ENCODE measurements around the gene SLAMF1. TPM values are rescaled to one million over a fixed set of nuclear protein-coding genes. Genes with fewer than 3 reads are reported as not detected.

SLAMF1 gene
- total and polyA plus RNA-seq, 9 of the 15 experiments (the other 6 are each of a cell fraction or from before 2014, with no cell fraction given): 0.04 to 0.17 (median 0.11) TPM; not detected in 4

- in situ Hi-C loops (cut with MboI): no loop called here
These were observed 38.4 kb upstream of the SLAMF1 start for GRCh38 chr1:160685266-160685665.

More at GRCh38 chr1:160685266-160685665, 38.4 kb upstream of the SLAMF1 start:
- no peaks in the 10 kb centered on the region for H3K27me3 ChIP-seq (ENCODE audit: control insufficient read depth in 2 of 2, insufficient read depth in 2 of 2, low read length in 2 of 2)
- H3K4me3 ChIP-seq: no peak overlapping the region
- BruUV-seq (replicated peaks): no TSS peak
- no peak overlapping the region for H3K9ac ChIP-seq (ENCODE audit: insufficient read depth in 1 of 2, low read depth in 2 of 2, low read length in 2 of 2)
- no peak overlapping the region for H3K4me2 ChIP-seq (ENCODE audit: insufficient read depth, low read length)
- DNase-seq (ENCODE audit: extremely low read depth in 1 of 4, low spot score in 3 of 4): no peak
- POLR2A ChIA-PET: interaction anchor here (0.7 to 1.1 kb wide), 2 partner anchors 15 to 29 kb away, joined by 3 read pairs; no protein-coding TSS in a partner anchor
- no peaks in the 10 kb centered on the region for H3K79me2 ChIP-seq (ENCODE audit: control insufficient read depth, insufficient read depth, low read length)
- H3K9me1 ChIP-seq (ENCODE audit: control insufficient read depth, insufficient read depth, low read length): no peaks in the 10 kb centered on the region
- H4K20me1 ChIP-seq (replicated peaks; ENCODE audit: control insufficient read depth, insufficient read depth, low read length): peaks cover 5% of the 10 kb centered on the region; the same call in 1 of the 2 replicates
- no peak overlapping the region for H3K27ac ChIP-seq (ENCODE audit: extremely low read depth, low read depth, low read length)
- intact Hi-C loops (cut with micrococcal nuclease): no loop called here
- CTCF ChIA-PET (ENCODE audit: low intra/inter-chr PET ratio): interaction anchor here (0.6 kb wide), 1 partner anchor 257 kb away, joined by 4 read pairs; no protein-coding TSS in a partner anchor
- no peaks in the 10 kb centered on the region for H3K36me3 ChIP-seq (ENCODE audit: control insufficient read depth, insufficient read depth, low read length)
- FAIRE-seq: no peak
- ATAC-seq: no peak
- no peaks in the 10 kb centered on the region for H3K9me3 ChIP-seq (replicated peaks; ENCODE audit: control insufficient read depth, insufficient read depth, low read depth, low read length)
- TF ChIP-seq THRAP3 (IDR thresholded peaks at IDR 0.05; ENCODE audit: borderline replicate concordance) (no peak), BRD9 (IDR thresholded peaks at IDR 0.05; ENCODE audit: low read depth, partially characterized antibody) (no peak), ZNF354B (CRISPR knock-in tag; IDR thresholded peaks at IDR 0.05) (no peak), MTA3 (IDR thresholded peaks at IDR 0.05; ENCODE audit: borderline replicate concordance) (no peak), ZNF143 (CRISPR knock-in tag; IDR thresholded peaks at IDR 0.05) (no peak), BRCA1 (IDR thresholded peaks at IDR 0.05) (no peak), BRCA1 (CRISPR knock-in tag; IDR thresholded peaks at IDR 0.05) (no peak), ZBTB8A (IDR thresholded peaks at IDR 0.05; ENCODE audit: partially characterized antibody) (no peak), RAD21 (CRISPR knock-in tag; conservative IDR thresholded peaks at IDR 0.05 in 1 of 2, IDR thresholded peaks at IDR 0.05 in 1 of 2) (no peak), ILF3 (IDR thresholded peaks at IDR 0.05; ENCODE audit: borderline replicate concordance) (no peak), THAP7 (CRISPR knock-in tag; IDR thresholded peaks at IDR 0.05) (no peak)
- peaks cover 0 to 2% of the 10 kb centered on the region in 2 experiments; a peak in 2 of 5 replicates for H3K4me1 ChIP-seq (replicated peaks in 1 of 2; ENCODE audit: control insufficient read depth in 2 of 2, insufficient read depth in 2 of 2, low read length in 2 of 2)
- H2AFZ ChIP-seq (ENCODE audit: low read depth, low read length): no peak overlapping the region
